Fibroblast of lung (primary cell): ENCODE results near the gene COX8A. TPM values are rescaled to one million over a fixed set of nuclear protein-coding genes. Genes with fewer than 3 reads are reported as not detected.

Source experiments
- polyA plus RNA-seq, 2 donors: library from polyadenylated mRNA; depleted of rRNA in 1 of 2; stranded (reverse) in 1 of 2; unstranded in 1 of 2; fragments of >200 nt; gene quantifications; 2 replicates each; pipeline ENCODE4 v1.2.1, GENCODE V29; 2011 to 2012; ENCODE audit warnings: missing spikeins in 1 of 2
- total RNA-seq: library from RNA; depleted of rRNA; stranded (reverse); fragments of >200 nt; gene quantifications from 2 replicates; pipeline ENCODE4 v1.2.1, GENCODE V29; 2014

Gene COX8A
- total and polyA plus RNA-seq, 2 donors (not counting 1 experiment from before 2014, with no cell fraction given) = 200 to 409 TPM

Other genes with a start within 250 kb of the COX8A start
- 12.9 and 14.4 TPM in 2 replicates for gene ZFTA, start 205.8 kb upstream of the COX8A start, total RNA-seq
- 5.4 and 6.0 TPM in 2 replicates for gene ZFTA, start 205.8 kb upstream of the COX8A start, polyA plus RNA-seq
- 10.7 and 10.8 TPM in 2 replicates for gene SPINDOC, start 161.2 kb upstream of the COX8A start, total RNA-seq
- gene SPINDOC, start 161.2 kb upstream of the COX8A start, polyA plus RNA-seq = 10.9 and 13.9 TPM in 2 replicates
- 5.4 and 6.4 TPM in 2 replicates for gene MARK2, start 135.5 kb upstream of the COX8A start, total RNA-seq
- 12.3 and 16.8 TPM in 2 replicates for gene MARK2, start 135.5 kb upstream of the COX8A start, polyA plus RNA-seq
- gene RCOR2, start 57.5 kb upstream of the COX8A start, total RNA-seq = 4.1 and 5.6 TPM in 2 replicates
- gene RCOR2, start 57.5 kb upstream of the COX8A start, polyA plus RNA-seq = 1.8 and 3.9 TPM in 2 replicates
- gene NAA40, start 35.6 kb upstream of the COX8A start, total RNA-seq = 7.2 and 9.2 TPM in 2 replicates
- 19.1 and 19.7 TPM in 2 replicates for gene NAA40, start 35.6 kb upstream of the COX8A start, polyA plus RNA-seq
- gene OTUB1, start 11.8 kb downstream of the COX8A start, total RNA-seq = 36.5 and 37.8 TPM in 2 replicates
- 113 and 154 TPM in 2 replicates for gene OTUB1, start 11.8 kb downstream of the COX8A start, polyA plus RNA-seq
- 0.17 and 0.26 TPM in 2 replicates for gene FLRT1, start 61.3 kb downstream of the COX8A start, total RNA-seq
- gene FLRT1, start 61.3 kb downstream of the COX8A start, polyA plus RNA-seq = 0.01 and 0.02 TPM in 2 replicates
- gene MACROD1, start 191.5 kb downstream of the COX8A start, total RNA-seq = 24.8 and 28.2 TPM in 2 replicates
- 6.0 and 8.8 TPM in 2 replicates for gene MACROD1, start 191.5 kb downstream of the COX8A start, polyA plus RNA-seq
- gene STIP1, start 211.6 kb downstream of the COX8A start, total RNA-seq = 96.3 and 98.8 TPM in 2 replicates
- 147 and 198 TPM in 2 replicates for gene STIP1, start 211.6 kb downstream of the COX8A start, polyA plus RNA-seq
- gene FERMT3, start 232.1 kb downstream of the COX8A start, total RNA-seq = 1.0 and 3.6 TPM in 2 replicates
- 1.2 and 1.9 TPM in 2 replicates for gene FERMT3, start 232.1 kb downstream of the COX8A start, polyA plus RNA-seq